ENCODE results near the gene KMT5C.
A peak's percentile ranks its signal among the peaks of the same experiment; 100 is the strongest.

GRCh38 chr19:55339105-55339888 is at the start of gene KMT5C:
- peak in 2 of 3 experiments; percentile 31 to 59 for TF ChIP-seq CTCF (IDR thresholded peaks at IDR 0.05)
- peak; percentile 4 to 96 for TF ChIP-seq POLR2AphosphoS5 (IDR thresholded peaks at IDR 0.05)
- TF ChIP-seq POLR2A (IDR thresholded peaks at IDR 0.05; ENCODE audit: low read depth) = peak; percentile 75
- TF ChIP-seq EP300 (IDR thresholded peaks at IDR 0.05) = no peak

Data from esophagus muscularis mucosa (tissue), 4 donors.